Measurements from ENCODE around the gene LIFR. TPM values are rescaled to one million over a fixed set of nuclear protein-coding genes. Genes with fewer than 3 reads are reported as not detected.

LIFR gene
- total and polyA plus RNA-seq, 2 of the 4 experiments (the other 2 are of a cell fraction): 1.9 to 10.4 TPM

- Histone ChIP-seq H3K27me3 (ENCODE audit: control insufficient read depth, insufficient read depth, low read length) (peaks cover 2% of the 10 kb centered on the region; the same call in 1 of the 2 replicates), H3K14ac (replicated peaks; ENCODE audit: low read depth, low read length) (peak overlapping the region; percentile 76), H3K18ac (ENCODE audit: low read depth, low read length) (peak overlapping the region; percentile 69), H3K4me2 (ENCODE audit: low read depth, low read length) (peak overlapping the region; percentile 30; the same call in 1 of the 2 replicates), H4K8ac (ENCODE audit: low read depth in 2 of 2, low read length in 2 of 2) (0 out of 4 replicates have a peak overlapping the region, but pooled peaks of 1 of the 2 experiments have one; percentile 8), H2BK5ac (ENCODE audit: low read depth, low read length, poor library complexity, severe bottlenecking) (no peak overlapping the region), H2AK9ac (replicated peaks; ENCODE audit: low read depth, low read length, poor library complexity) (no peak overlapping the region), H3K4me1 (ENCODE audit: control insufficient read depth, insufficient read depth, low read length) (peaks cover 14% of the 10 kb centered on the region), H3K23ac (ENCODE audit: low read depth, low read length) (no peak overlapping the region), H3K56ac (ENCODE audit: extremely low read depth, insufficient read depth, low read length) (no peak overlapping the region), H4K91ac (ENCODE audit: insufficient read depth, low read depth, low read length) (peak overlapping the region; percentile 65), H2BK20ac (ENCODE audit: low read depth, low read length) (peak overlapping the region; percentile 85), H3K9ac (ENCODE audit: low read depth, low read length) (no peak overlapping the region), H3K4ac (ENCODE audit: low read depth, low read length) (peak overlapping the region; percentile 83), H4K20me1 (ENCODE audit: insufficient read depth, low read length) (peaks cover 5% of the 10 kb centered on the region; the same call in 1 of the 2 replicates), H3K9me1 (ENCODE audit: insufficient read depth, low read length) (peaks cover 18% of the 10 kb centered on the region), H2AFZ (replicated peaks; ENCODE audit: low read length, poor library complexity) (no peak overlapping the region), H3K79me1 (ENCODE audit: low read depth in 1 of 2, low read length in 2 of 2) (no peaks in the 10 kb centered on the region), H2BK120ac (ENCODE audit: low read depth, low read length) (peak overlapping the region; percentile 80), H3K9me3 (ENCODE audit: control insufficient read depth, insufficient read depth, low read length) (no peaks in the 10 kb centered on the region), H4K5ac (ENCODE audit: low read depth, low read length) (no peak overlapping the region; the same call in 1 of the 2 replicates), H2AK5ac (ENCODE audit: low read depth, low read length) (peak overlapping the region; percentile 75), H3K27ac (ENCODE audit: insufficient read depth, low read length) (0 out of 2 replicates have a peak overlapping the region, but pooled peaks have one; percentile 17), H3K36me3 (ENCODE audit: control insufficient read depth, insufficient read depth, low read length) (no peaks in the 10 kb centered on the region), H2BK15ac (ENCODE audit: low read depth, low read length) (peak overlapping the region; percentile 20; the same call in 1 of the 3 replicates), H3K4me3 (ENCODE audit: insufficient read depth, low read depth, low read length) (no peak overlapping the region)
- dilution Hi-C loops (cut with HindIII; ENCODE audit: low sequenced_read_pairs, unreplicated experiment): no loop called here
- CTCF ChIA-PET: interaction anchor here (0.6 kb wide), 3 partner anchors 235 to 358 kb away, joined by 3 read pairs; no protein-coding TSS in a partner anchor
- WGBS, 2 experiments (ENCODE audit: extremely low coverage in 2 of 2, insufficient read length in 1 of 2): 100% methylated on average over 2 of the region's 8 CpGs; no CpG with 5 or more reads in 1 of the 2 experiments
- intact Hi-C loops (cut with micrococcal nuclease): no loop called here
- in situ Hi-C loops (cut with MboI; ENCODE audit: low sequenced_read_pairs): no loop called here
- no TSS peak for BruUV-seq (replicated peaks)
- ATAC-seq (ENCODE audit: low read depth) (peak; percentile 21), DNase-seq (no peak)
- POLR2A ChIA-PET (ENCODE audit: unreplicated experiment): no interaction called here
- TF ChIP-seq POLR2A (IDR thresholded peaks at IDR 0.05; ENCODE audit: low read depth, low read length): no peak
- no peak for TF ChIP-seq ELK1 (IDR thresholded peaks at IDR 0.05; ENCODE audit: borderline replicate concordance, low read depth, low read length)
- no peak for TF ChIP-seq SMC3 (IDR thresholded peaks at IDR 0.05; ENCODE audit: low read depth, low read length)
- TF ChIP-seq RCOR1 (IDR thresholded peaks at IDR 0.05; ENCODE audit: insufficient replicate concordance, low read length): no peak
- TF ChIP-seq CEBPB (IDR thresholded peaks at IDR 0.05; ENCODE audit: low read depth, low read length): no peak
- TF ChIP-seq MAFK (IDR thresholded peaks at IDR 0.05; ENCODE audit: low read depth, low read length): no peak
- TF ChIP-seq CHD1 (IDR thresholded peaks at IDR 0.05; ENCODE audit: low read depth, low read length): no peak
- TF ChIP-seq NFE2L2 (IDR thresholded peaks at IDR 0.05; ENCODE audit: low read depth, low read length): no peak
- TF ChIP-seq FOS (IDR thresholded peaks at IDR 0.05; ENCODE audit: low read depth, low read length): no peak
- no peak for TF ChIP-seq MAZ (IDR thresholded peaks at IDR 0.05; ENCODE audit: borderline replicate concordance, low read depth, low read length)
- no peak for TF ChIP-seq BHLHE40 (IDR thresholded peaks at IDR 0.05; ENCODE audit: low read depth, low read length)
- TF ChIP-seq CTCF (conservative IDR thresholded peaks at IDR 0.05; ENCODE audit: low read depth, low read length): no peak
- TF ChIP-seq RFX5 (IDR thresholded peaks at IDR 0.05; ENCODE audit: low read depth, low read length): no peak
- TF ChIP-seq RAD21 (IDR thresholded peaks at IDR 0.05; ENCODE audit: low read length): no peak
- TF ChIP-seq MXI1 (IDR thresholded peaks at IDR 0.05; ENCODE audit: borderline replicate concordance, low read depth, low read length): no peak
Observed at GRCh38 chr5:38598296-38598993, 42.0 kb upstream of the LIFR start.
